ENCODE measurements around the gene PRSS27. TPM values are rescaled to one million over a fixed set of nuclear protein-coding genes. Genes with fewer than 3 reads are reported as not detected.
"Not testable (repeated sequence)": the region's sequence is repeated elsewhere in the genome, so short reads cannot be mapped to it uniquely, and the experiment has no call there.

The PRSS27 gene
- total RNA-seq, 1 donor: 0.86 TPM

GRCh38 chr16:2689968-2690801 lies 29.8 kb downstream of the PRSS27 start:
- DNase-seq (ENCODE audit: low read depth): no peak
- TF ChIP-seq CTCF (IDR thresholded peaks at IDR 0.05; ENCODE audit: insufficient read depth, low read depth, low read length): no peak
- no peak overlapping the region for H3K4me3 ChIP-seq (ENCODE audit: low read depth, low read length)

GRCh38 chr16:2689422-2689821 lies 30.6 kb downstream of the PRSS27 start:
- H3K4me3 ChIP-seq (ENCODE audit: low read depth, low read length): not testable (repeated sequence)

GRCh38 chr16:2687531-2688308 lies 32.3 kb downstream of the PRSS27 start:
- no peak overlapping the region for H3K4me3 ChIP-seq (ENCODE audit: low read depth, low read length)
- TF ChIP-seq CTCF (IDR thresholded peaks at IDR 0.05; ENCODE audit: insufficient read depth, low read depth, low read length): no peak
- DNase-seq (ENCODE audit: low read depth): no peak

More at GRCh38 chr16:2689422-2689821, 30.6 kb downstream of the PRSS27 start:
- not testable (repeated sequence) for DNase-seq (ENCODE audit: low read depth)

GRCh38 chr16:2686912-2687507 lies 33.0 kb downstream of the PRSS27 start:
- TF ChIP-seq CTCF (IDR thresholded peaks at IDR 0.05; ENCODE audit: insufficient read depth, low read depth, low read length): no peak
- H3K4me3 ChIP-seq (ENCODE audit: low read depth, low read length): no peak overlapping the region
- no peak for DNase-seq (ENCODE audit: low read depth)

- not testable (repeated sequence) for DNase-seq (ENCODE audit: low read depth); H3K4me3 ChIP-seq (ENCODE audit: low read depth, low read length)
Observed at GRCh38 chr16:2686075-2686474, 33.9 kb downstream of the PRSS27 start.

GRCh38 chr16:2683041-2683440 lies 37.0 kb downstream of the PRSS27 start:
- peak overlapping the region; percentile 98 for H3K4me3 ChIP-seq (ENCODE audit: low read depth, low read length)
- peak; percentile 36 for DNase-seq (ENCODE audit: low read depth)

GRCh38 chr16:2682209-2683021 lies 37.6 kb downstream of the PRSS27 start, which contains the start of gene KCTD5:
Gene KCTD5 (plus strand): TSS chr16:2682523. CDS start chr16:2682549, 26 bp downstream.
- TF ChIP-seq CTCF (IDR thresholded peaks at IDR 0.05; ENCODE audit: insufficient read depth, low read depth, low read length): no peak
- peak within 1 kb of the TSS; percentile 98 for H3K4me3 ChIP-seq (ENCODE audit: low read depth, low read length)
- peak; percentile 97 for DNase-seq (ENCODE audit: low read depth)

- H3K4me3 ChIP-seq (ENCODE audit: low read depth, low read length); DNase-seq (ENCODE audit: low read depth): not testable (repeated sequence)
Observed at GRCh38 chr16:2680360-2680759, 39.7 kb downstream of the PRSS27 start.

- DNase-seq (ENCODE audit: low read depth): peak; percentile 42
- H3K4me3 ChIP-seq (ENCODE audit: low read depth, low read length): not testable (repeated sequence)
Observed at GRCh38 chr16:2679902-2680301, 40.1 kb downstream of the PRSS27 start.

GRCh38 chr16:2678206-2678965 lies 41.6 kb downstream of the PRSS27 start:
- not testable (repeated sequence) for DNase-seq (ENCODE audit: low read depth)

GRCh38 chr16:2676937-2677336 lies 43.1 kb downstream of the PRSS27 start:
- not testable (repeated sequence) for DNase-seq (ENCODE audit: low read depth)

More at GRCh38 chr16:2678206-2678965, 41.6 kb downstream of the PRSS27 start:
- not testable (repeated sequence) for H3K4me3 ChIP-seq (ENCODE audit: low read depth, low read length)

More at GRCh38 chr16:2676937-2677336, 43.1 kb downstream of the PRSS27 start:
- not testable (repeated sequence) for H3K4me3 ChIP-seq (ENCODE audit: low read depth, low read length)

Measured in fibroblast of villous mesenchyme (primary cell).